ENCODE data around the gene PRMT3. TPM values are rescaled to one million over a fixed set of nuclear protein-coding genes. Genes with fewer than 3 reads are reported as not detected.
A peak's percentile ranks its signal among the peaks of the same experiment; 100 is the strongest.
"Not testable (repeated sequence)": the region's sequence is repeated elsewhere in the genome, so short reads cannot be mapped to it uniquely, and the experiment has no call there.

Gene PRMT3
- total RNA-seq, 1 experiment from 2014 or later: 24.0 TPM

GRCh38 chr11:20362481-20362880 lies 25.0 kb upstream of the PRMT3 start:
- DNase-seq: no peak
- no peak for TF ChIP-seq CTCF (IDR thresholded peaks at IDR 0.05; ENCODE audit: unreplicated experiment)
- no peaks in the 10 kb centered on the region for H3K27me3 Mint-ChIP-seq (ENCODE audit: unreplicated experiment)
- intact Hi-C loops (cut with micrococcal nuclease; ENCODE audit: unreplicated experiment): no loop called here
- CTCF ChIA-PET: no interaction called here
- no TSS peak for BruUV-seq (replicated peaks)
- H3K36me3 Mint-ChIP-seq (ENCODE audit: insufficient read depth, unreplicated experiment): peaks cover 38% of the 10 kb centered on the region
- peaks cover 34% of the 10 kb centered on the region for H3K4me1 Mint-ChIP-seq (ENCODE audit: low read depth, unreplicated experiment)
- H3K9me3 Mint-ChIP-seq (ENCODE audit: low read depth, unreplicated experiment): no peaks in the 10 kb centered on the region
- H3K27ac Mint-ChIP-seq (ENCODE audit: unreplicated experiment): no peak overlapping the region
- H3K4me3 Mint-ChIP-seq (ENCODE audit: low read depth, unreplicated experiment): peak overlapping the region; percentile 81

DNA sequence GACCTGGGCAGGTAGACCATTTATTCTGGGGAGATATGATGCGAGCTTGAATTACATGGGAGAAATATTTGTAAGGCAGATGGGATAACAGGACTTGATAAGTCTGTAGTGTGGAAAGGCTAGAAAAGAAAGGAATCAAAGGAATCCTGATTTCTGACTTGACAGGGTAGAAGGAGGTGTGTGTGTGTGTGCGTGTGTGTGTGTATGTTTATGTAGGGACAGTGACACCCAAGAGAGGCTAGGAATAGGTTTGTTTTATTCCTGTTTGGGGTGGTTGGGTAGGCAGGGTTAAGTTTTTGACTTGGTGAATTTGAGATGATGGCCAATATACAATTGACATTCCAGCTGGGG lies 24.4 kb upstream of the PRMT3 start:
- no peak for TF ChIP-seq CTCF (IDR thresholded peaks at IDR 0.05; ENCODE audit: unreplicated experiment)
- no peak for DNase-seq
- no peaks in the 10 kb centered on the region for H3K27me3 Mint-ChIP-seq (ENCODE audit: unreplicated experiment)
- no peaks in the 10 kb centered on the region for H3K9me3 Mint-ChIP-seq (ENCODE audit: low read depth, unreplicated experiment)
- H3K4me3 Mint-ChIP-seq (ENCODE audit: low read depth, unreplicated experiment): peak overlapping the region; percentile 81
- CTCF ChIA-PET: interaction anchor here (1.1 kb wide), 1 partner anchor 9 kb away, joined by 3 read pairs; no protein-coding TSS in a partner anchor
- intact Hi-C loops (cut with micrococcal nuclease; ENCODE audit: unreplicated experiment): no loop called here
- BruUV-seq (replicated peaks): no TSS peak
- peak overlapping the region; percentile 89 for H3K27ac Mint-ChIP-seq (ENCODE audit: unreplicated experiment)
- peaks cover 35% of the 10 kb centered on the region for H3K36me3 Mint-ChIP-seq (ENCODE audit: insufficient read depth, unreplicated experiment)
- H3K4me1 Mint-ChIP-seq (ENCODE audit: low read depth, unreplicated experiment): peaks cover 38% of the 10 kb centered on the region

DNA sequence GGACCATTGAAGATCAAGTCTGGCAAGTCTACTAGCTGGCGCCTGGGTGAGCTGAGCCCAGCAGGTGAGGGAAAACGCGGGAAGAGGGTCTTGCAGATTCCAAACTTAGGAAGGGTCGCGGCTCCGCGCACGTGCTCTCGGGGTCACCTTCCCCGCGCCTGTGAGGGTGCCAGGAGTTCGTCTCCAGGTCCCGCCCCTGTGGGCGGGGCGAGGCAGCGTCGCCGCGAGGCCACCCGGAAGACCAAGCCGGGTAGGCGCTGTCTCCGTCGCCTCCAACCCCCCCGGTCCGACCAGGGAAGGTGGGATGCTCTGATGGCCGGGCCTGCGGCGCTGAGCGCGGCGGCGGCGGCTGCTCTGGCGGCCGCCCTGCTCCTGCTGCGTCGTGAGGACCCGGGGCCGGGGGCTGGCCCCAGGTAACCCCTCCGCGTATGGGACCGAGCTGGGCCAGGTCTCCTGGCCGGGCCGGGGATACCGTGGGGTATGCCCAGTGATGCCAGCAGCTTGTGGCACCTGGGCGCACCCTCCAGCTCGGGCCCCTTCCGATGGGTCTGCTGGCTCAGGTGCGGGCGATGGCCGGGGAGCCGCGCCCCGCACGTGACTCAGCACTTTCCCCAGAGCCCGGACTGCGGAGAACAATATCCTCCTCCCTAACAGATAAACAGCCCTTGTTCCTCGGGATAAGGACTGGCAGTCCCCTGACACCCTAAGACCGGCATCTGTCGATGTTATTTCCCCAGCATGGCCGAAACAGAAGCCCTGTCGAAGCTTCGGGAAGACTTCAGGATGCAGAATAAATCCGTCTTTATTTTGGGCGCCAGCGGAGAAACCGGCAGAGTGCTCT lies 23.8 kb upstream of the PRMT3 start, which contains the start of gene HTATIP2:
TSS of gene HTATIP2 (plus strand) at position 215 of the 841 bp plus-strand sequence. CDS start at position 739, 524 bp downstream.
- no peaks in the 10 kb centered on the region for H3K27me3 Mint-ChIP-seq (ENCODE audit: unreplicated experiment)
- CTCF ChIA-PET: interaction anchor here (0.7 to 1.2 kb wide), 3 partner anchors 8 to 458 kb away, joined by 3 read pairs; no protein-coding TSS in a partner anchor
- TF ChIP-seq CTCF (IDR thresholded peaks at IDR 0.05; ENCODE audit: unreplicated experiment): no peak
- DNase-seq: peak; percentile 76
- H3K9me3 Mint-ChIP-seq (ENCODE audit: low read depth, unreplicated experiment): no peaks in the 10 kb centered on the region
- peak within 1 kb of the TSS; percentile 89 for H3K27ac Mint-ChIP-seq (ENCODE audit: unreplicated experiment)
- intact Hi-C loops (cut with micrococcal nuclease; ENCODE audit: unreplicated experiment): no loop called here
- peaks cover 38% of the 10 kb centered on the region for H3K4me1 Mint-ChIP-seq (ENCODE audit: low read depth, unreplicated experiment)
- H3K36me3 Mint-ChIP-seq (ENCODE audit: insufficient read depth, unreplicated experiment): peaks cover 35% of the 10 kb centered on the region
- BruUV-seq (replicated peaks): TSS peak; percentile 55
- peak within 1 kb of the TSS; percentile 81 for H3K4me3 Mint-ChIP-seq (ENCODE audit: low read depth, unreplicated experiment)

- Mint-ChIP-seq H3K27ac (ENCODE audit: unreplicated experiment) (peak overlapping the region; percentile 82), H3K36me3 (ENCODE audit: insufficient read depth, unreplicated experiment) (peaks cover 35% of the 10 kb centered on the region), H3K9me3 (ENCODE audit: low read depth, unreplicated experiment) (no peaks in the 10 kb centered on the region), H3K4me3 (ENCODE audit: low read depth, unreplicated experiment) (peak overlapping the region; percentile 81), H3K4me1 (ENCODE audit: low read depth, unreplicated experiment) (peaks cover 38% of the 10 kb centered on the region), H3K27me3 (ENCODE audit: unreplicated experiment) (no peaks in the 10 kb centered on the region)
- CTCF ChIA-PET: interaction anchor here (0.7 to 1.2 kb wide), 3 partner anchors 9 to 458 kb away, joined by 3 read pairs; no protein-coding TSS in a partner anchor
- TF ChIP-seq CTCF (IDR thresholded peaks at IDR 0.05; ENCODE audit: unreplicated experiment): no peak
- no TSS peak for BruUV-seq (replicated peaks)
- DNase-seq: peak; percentile 26
- intact Hi-C loops (cut with micrococcal nuclease; ENCODE audit: unreplicated experiment): no loop called here
These were observed 23.1 kb upstream of the PRMT3 start for GRCh38 chr11:20364341-20364792.

DNA sequence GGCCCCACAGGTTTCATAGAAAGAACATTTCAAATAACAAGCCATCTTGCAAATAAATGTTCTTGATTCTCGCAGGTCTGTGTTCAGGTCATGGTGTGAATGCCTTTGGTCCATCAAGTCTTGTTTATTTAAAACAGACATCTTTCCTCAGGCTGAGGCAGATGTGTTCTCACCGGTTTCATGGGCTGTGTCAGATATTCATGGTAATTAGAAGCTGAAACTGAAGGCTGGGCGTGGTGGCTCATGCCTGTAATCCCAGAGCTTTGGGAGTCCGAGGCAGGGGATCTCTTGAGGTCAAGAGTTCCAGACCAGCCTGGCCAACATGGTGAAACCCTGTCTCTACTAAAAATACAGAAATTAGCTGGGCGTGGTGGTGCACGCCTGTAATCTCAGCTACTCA lies 22.1 kb upstream of the PRMT3 start:
- peaks cover 34% of the 10 kb centered on the region for H3K36me3 Mint-ChIP-seq (ENCODE audit: insufficient read depth, unreplicated experiment)
- H3K9me3 Mint-ChIP-seq (ENCODE audit: low read depth, unreplicated experiment); DNase-seq; BruUV-seq (replicated peaks); CTCF ChIA-PET; intact Hi-C loops (cut with micrococcal nuclease; ENCODE audit: unreplicated experiment); H3K27me3 Mint-ChIP-seq (ENCODE audit: unreplicated experiment): not testable (repeated sequence)
- peak overlapping the region; percentile 23 for H3K27ac Mint-ChIP-seq (ENCODE audit: unreplicated experiment)
- peak overlapping the region; percentile 81 for H3K4me3 Mint-ChIP-seq (ENCODE audit: low read depth, unreplicated experiment)
- peaks cover 38% of the 10 kb centered on the region for H3K4me1 Mint-ChIP-seq (ENCODE audit: low read depth, unreplicated experiment)
